Measurements from ENCODE around the gene CUEDC1.
A peak's percentile ranks its signal among the peaks of the same experiment; 100 is the strongest.
"Not testable (repeated sequence)": the region's sequence is repeated elsewhere in the genome, so short reads cannot be mapped to it uniquely, and the experiment has no call there.

Gene CUEDC1

GRCh38 chr17:57937492-57937891 is 17.7 kb downstream of the CUEDC1 start:
- no peak for DNase-seq

- no peak for DNase-seq
Observed at GRCh38 chr17:57935833-57936807, 19.1 kb downstream of the CUEDC1 start.

- no peak for DNase-seq
Observed at GRCh38 chr17:57931488-57932137, 23.6 kb downstream of the CUEDC1 start.

- DNase-seq = no peak
Observed at GRCh38 chr17:57930239-57930638, 25.0 kb downstream of the CUEDC1 start.

GRCh38 chr17:57929386-57929785 is 25.8 kb downstream of the CUEDC1 start:
- no peak for DNase-seq

- DNase-seq = no peak
Observed at GRCh38 chr17:57928928-57929327, 26.3 kb downstream of the CUEDC1 start.

- DNase-seq = no peak
Observed at GRCh38 chr17:57927048-57927723, 28.0 kb downstream of the CUEDC1 start.

- DNase-seq = no peak
Observed at GRCh38 chr17:57926723-57927047, 28.5 kb downstream of the CUEDC1 start.

- no peak for DNase-seq
Observed at GRCh38 chr17:57925361-57925990, 29.7 kb downstream of the CUEDC1 start.

GRCh38 chr17:57924677-57925076 is 30.5 kb downstream of the CUEDC1 start:
- DNase-seq = no peak

- DNase-seq = no peak
Observed at GRCh38 chr17:57923182-57923872, 31.9 kb downstream of the CUEDC1 start.

GRCh38 chr17:57922745-57923144 is 32.5 kb downstream of the CUEDC1 start:
- not testable (repeated sequence) for DNase-seq

GRCh38 chr17:57920916-57921703 is 34.1 kb downstream of the CUEDC1 start:
- DNase-seq = no peak

GRCh38 chr17:57919918-57920317 is 35.3 kb downstream of the CUEDC1 start:
- DNase-seq = no peak

- DNase-seq = no peak
Observed at GRCh38 chr17:57918017-57918895, 37.0 kb downstream of the CUEDC1 start.

GRCh38 chr17:57916925-57917858 is 38.0 kb downstream of the CUEDC1 start:
- DNase-seq = peak; percentile 29

- DNase-seq = no peak
Observed at GRCh38 chr17:57915985-57916757, 39.0 kb downstream of the CUEDC1 start.

- no peak for DNase-seq
Observed at GRCh38 chr17:57915544-57915943, 39.7 kb downstream of the CUEDC1 start.
